ENCODE measurements around the gene CKAP2L. TPM values are rescaled to one million over a fixed set of nuclear protein-coding genes. Genes with fewer than 3 reads are reported as not detected.

Gene CKAP2L
- total and polyA plus RNA-seq, 4 donors, result 0.19 to 15.9 (median 0.91) TPM; not detected in 1

DNA sequence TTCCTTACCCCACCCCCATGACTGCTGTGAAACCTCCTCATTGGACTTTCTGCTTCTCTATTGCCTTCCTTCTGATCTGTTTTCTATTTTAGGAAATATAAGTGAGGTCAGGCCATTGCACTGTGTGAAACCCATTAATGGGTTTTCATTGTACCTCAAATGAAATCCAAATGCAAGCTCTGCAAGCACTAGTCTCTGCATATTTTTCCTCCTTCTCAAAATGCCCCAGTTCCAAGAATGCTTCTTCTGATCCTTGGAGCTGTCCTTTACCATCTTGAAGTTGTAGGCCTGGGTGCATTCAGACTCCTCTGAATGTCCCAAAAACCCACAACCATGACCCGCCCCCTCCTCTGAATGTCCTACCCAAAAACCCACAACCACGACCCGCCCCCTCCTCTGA is 11.7 kb upstream of the CKAP2L start:
- Histone ChIP-seq H3K4me3 (ENCODE audit: low read depth in 1 of 3, low read length in 3 of 3) (no peak overlapping the region), H3K4me1 (ENCODE audit: control insufficient read depth in 4 of 4, insufficient read depth in 4 of 4, low read length in 3 of 4) (no peaks in the 10 kb centered on the region), H3K27me3 (ENCODE audit: control insufficient read depth in 4 of 4, insufficient read depth in 4 of 4, low read length in 3 of 4) (no peaks in the 10 kb centered on the region), H3K9ac (ENCODE audit: low read depth in 1 of 2, low read length in 2 of 2) (no peak overlapping the region), H3K27ac (ENCODE audit: low read depth in 1 of 2, low read length in 2 of 2) (no peak overlapping the region), H3K9me3 (ENCODE audit: control insufficient read depth in 4 of 4, low read length in 3 of 4) (no peaks in the 10 kb centered on the region), H3K36me3 (ENCODE audit: control insufficient read depth in 4 of 4, insufficient read depth in 3 of 4, low read depth in 1 of 4, low read length in 3 of 4) (no peaks in the 10 kb centered on the region)
- DNase-seq (ENCODE audit: low spot score), result no peak
- no peak for TF ChIP-seq RAD21 (IDR thresholded peaks at IDR 0.05)
- TF ChIP-seq, protein P1, sequence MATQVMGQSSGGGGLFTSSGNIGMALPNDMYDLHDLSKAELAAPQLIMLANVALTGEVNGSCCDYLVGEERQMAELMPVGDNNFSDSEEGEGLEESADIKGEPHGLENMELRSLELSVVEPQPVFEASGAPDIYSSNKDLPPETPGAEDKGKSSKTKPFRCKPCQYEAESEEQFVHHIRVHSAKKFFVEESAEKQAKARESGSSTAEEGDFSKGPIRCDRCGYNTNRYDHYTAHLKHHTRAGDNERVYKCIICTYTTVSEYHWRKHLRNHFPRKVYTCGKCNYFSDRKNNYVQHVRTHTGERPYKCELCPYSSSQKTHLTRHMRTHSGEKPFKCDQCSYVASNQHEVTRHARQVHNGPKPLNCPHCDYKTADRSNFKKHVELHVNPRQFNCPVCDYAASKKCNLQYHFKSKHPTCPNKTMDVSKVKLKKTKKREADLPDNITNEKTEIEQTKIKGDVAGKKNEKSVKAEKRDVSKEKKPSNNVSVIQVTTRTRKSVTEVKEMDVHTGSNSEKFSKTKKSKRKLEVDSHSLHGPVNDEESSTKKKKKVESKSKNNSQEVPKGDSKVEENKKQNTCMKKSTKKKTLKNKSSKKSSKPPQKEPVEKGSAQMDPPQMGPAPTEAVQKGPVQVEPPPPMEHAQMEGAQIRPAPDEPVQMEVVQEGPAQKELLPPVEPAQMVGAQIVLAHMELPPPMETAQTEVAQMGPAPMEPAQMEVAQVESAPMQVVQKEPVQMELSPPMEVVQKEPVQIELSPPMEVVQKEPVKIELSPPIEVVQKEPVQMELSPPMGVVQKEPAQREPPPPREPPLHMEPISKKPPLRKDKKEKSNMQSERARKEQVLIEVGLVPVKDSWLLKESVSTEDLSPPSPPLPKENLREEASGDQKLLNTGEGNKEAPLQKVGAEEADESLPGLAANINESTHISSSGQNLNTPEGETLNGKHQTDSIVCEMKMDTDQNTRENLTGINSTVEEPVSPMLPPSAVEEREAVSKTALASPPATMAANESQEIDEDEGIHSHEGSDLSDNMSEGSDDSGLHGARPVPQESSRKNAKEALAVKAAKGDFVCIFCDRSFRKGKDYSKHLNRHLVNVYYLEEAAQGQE (IDR thresholded peaks at IDR 0.05), result no peak
- 79% methylated on average over 3 of the region's 3 CpGs for WGBS

DNA sequence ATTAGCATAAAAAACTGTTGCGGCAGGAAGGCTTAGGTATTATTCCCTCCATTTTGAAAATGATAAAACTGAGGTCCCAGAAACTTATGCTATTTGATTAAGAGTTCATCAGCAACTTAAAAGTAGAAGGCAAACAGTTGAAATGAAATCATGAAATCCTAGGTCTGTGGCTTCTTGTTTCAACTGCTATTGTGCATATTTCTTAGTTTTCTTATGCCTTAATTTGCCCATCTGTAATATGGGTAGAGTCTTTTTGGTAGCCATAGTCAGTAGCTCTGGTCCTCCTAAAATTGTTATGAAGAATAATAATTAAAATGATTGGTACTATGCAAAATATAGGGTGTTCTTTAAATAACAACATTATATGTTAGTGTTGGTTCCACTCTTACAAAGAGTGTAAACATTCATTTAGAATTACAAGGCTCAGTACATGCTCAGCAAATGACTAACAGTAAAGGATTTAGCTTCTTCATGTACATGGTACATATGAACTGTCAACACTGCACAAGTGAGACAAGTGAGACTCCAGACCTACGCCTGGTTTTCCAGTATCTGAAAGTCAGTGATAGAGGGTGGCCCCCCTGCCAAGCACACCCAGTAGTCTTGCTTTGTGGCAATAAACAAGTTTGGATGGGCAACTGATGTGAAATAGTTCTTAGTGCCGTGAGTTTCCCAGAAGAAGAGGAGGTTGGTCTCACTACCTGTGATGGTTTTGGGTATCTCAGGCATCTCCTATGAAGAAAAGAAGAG is 10.3 kb upstream of the CKAP2L start:
- 97% methylated on average over 3 of the region's 3 CpGs for WGBS
- H3K36me3 ChIP-seq (ENCODE audit: control insufficient read depth in 4 of 4, insufficient read depth in 3 of 4, low read depth in 1 of 4, low read length in 3 of 4), result no peaks in the 10 kb centered on the region
- no peak for DNase-seq (ENCODE audit: low spot score)
- H3K4me3 ChIP-seq (ENCODE audit: low read depth in 1 of 3, low read length in 3 of 3), result no peak overlapping the region
- no peak for TF ChIP-seq RAD21 (IDR thresholded peaks at IDR 0.05)
- H3K4me1 ChIP-seq (ENCODE audit: control insufficient read depth in 4 of 4, insufficient read depth in 4 of 4, low read length in 3 of 4), result no peaks in the 10 kb centered on the region
- H3K9me3 ChIP-seq (ENCODE audit: control insufficient read depth in 4 of 4, low read length in 3 of 4), result no peaks in the 10 kb centered on the region
- no peak overlapping the region for H3K27ac ChIP-seq (ENCODE audit: low read depth in 1 of 2, low read length in 2 of 2)
- no peaks in the 10 kb centered on the region for H3K27me3 ChIP-seq (ENCODE audit: control insufficient read depth in 4 of 4, insufficient read depth in 4 of 4, low read length in 3 of 4)
- H3K9ac ChIP-seq (ENCODE audit: low read depth in 1 of 2, low read length in 2 of 2), result no peak overlapping the region

DNA sequence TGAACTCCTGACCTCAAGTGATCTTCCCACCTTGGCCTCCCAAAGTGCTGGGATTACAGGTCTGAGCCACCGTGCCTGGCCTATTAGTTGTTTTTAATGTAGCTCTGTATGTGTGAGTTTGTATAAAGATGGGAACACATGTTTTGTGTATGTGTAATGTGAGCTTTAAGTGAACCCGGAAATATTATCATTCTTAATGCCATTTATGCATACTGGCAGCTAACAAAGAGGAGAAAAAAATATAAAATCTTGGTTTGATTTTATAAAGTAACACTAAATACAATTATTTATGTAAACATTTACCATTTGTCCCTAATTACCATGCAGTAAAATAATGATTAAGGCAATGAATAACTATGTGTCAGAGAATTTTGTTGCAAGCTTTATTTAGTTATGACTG is 9.1 kb upstream of the CKAP2L start:
- Histone ChIP-seq H3K4me1 (ENCODE audit: control insufficient read depth in 4 of 4, insufficient read depth in 4 of 4, low read length in 3 of 4) (no peaks in the 10 kb centered on the region), H3K9me3 (ENCODE audit: control insufficient read depth in 4 of 4, low read length in 3 of 4) (no peaks in the 10 kb centered on the region), H3K9ac (ENCODE audit: low read depth in 1 of 2, low read length in 2 of 2) (no peak overlapping the region), H3K27me3 (ENCODE audit: control insufficient read depth in 4 of 4, insufficient read depth in 4 of 4, low read length in 3 of 4) (no peaks in the 10 kb centered on the region), H3K4me3 (ENCODE audit: low read depth in 1 of 3, low read length in 3 of 3) (no peak overlapping the region), H3K27ac (ENCODE audit: low read depth in 1 of 2, low read length in 2 of 2) (no peak overlapping the region), H3K36me3 (ENCODE audit: control insufficient read depth in 4 of 4, insufficient read depth in 3 of 4, low read depth in 1 of 4, low read length in 3 of 4) (no peaks in the 10 kb centered on the region)
- DNase-seq (ENCODE audit: low spot score), result no peak
- WGBS, result 92% methylated on average over 2 of the region's 2 CpGs
- TF ChIP-seq RAD21 (IDR thresholded peaks at IDR 0.05) (no peak), RXRA (IDR thresholded peaks at IDR 0.05) (no peak), GABPA (IDR thresholded peaks at IDR 0.05 in 1 of 2, conservative IDR thresholded peaks at IDR 0.05 in 1 of 2) (no peak), HNF4A (conservative IDR thresholded peaks at IDR 0.05) (no peak), NR2F2 (IDR thresholded peaks at IDR 0.05) (no peak), FOXA1 (IDR thresholded peaks at IDR 0.05) (no peak), HNF4G (IDR thresholded peaks at IDR 0.05) (no peak), YY1 (IDR thresholded peaks at IDR 0.05) (no peak), SP1 (IDR thresholded peaks at IDR 0.05) (no peak), JUND (IDR thresholded peaks at IDR 0.05) (no peak), FOXA2 (IDR thresholded peaks at IDR 0.05) (no peak), EGR1 (IDR thresholded peaks at IDR 0.05; ENCODE audit: low read depth in 2 of 2) (no peak)
- TF ChIP-seq, protein P2, sequence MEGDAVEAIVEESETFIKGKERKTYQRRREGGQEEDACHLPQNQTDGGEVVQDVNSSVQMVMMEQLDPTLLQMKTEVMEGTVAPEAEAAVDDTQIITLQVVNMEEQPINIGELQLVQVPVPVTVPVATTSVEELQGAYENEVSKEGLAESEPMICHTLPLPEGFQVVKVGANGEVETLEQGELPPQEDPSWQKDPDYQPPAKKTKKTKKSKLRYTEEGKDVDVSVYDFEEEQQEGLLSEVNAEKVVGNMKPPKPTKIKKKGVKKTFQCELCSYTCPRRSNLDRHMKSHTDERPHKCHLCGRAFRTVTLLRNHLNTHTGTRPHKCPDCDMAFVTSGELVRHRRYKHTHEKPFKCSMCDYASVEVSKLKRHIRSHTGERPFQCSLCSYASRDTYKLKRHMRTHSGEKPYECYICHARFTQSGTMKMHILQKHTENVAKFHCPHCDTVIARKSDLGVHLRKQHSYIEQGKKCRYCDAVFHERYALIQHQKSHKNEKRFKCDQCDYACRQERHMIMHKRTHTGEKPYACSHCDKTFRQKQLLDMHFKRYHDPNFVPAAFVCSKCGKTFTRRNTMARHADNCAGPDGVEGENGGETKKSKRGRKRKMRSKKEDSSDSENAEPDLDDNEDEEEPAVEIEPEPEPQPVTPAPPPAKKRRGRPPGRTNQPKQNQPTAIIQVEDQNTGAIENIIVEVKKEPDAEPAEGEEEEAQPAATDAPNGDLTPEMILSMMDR (IDR thresholded peaks at IDR 0.05; ENCODE audit: low read depth, low read length, missing input control), result no peak
- TF ChIP-seq, protein P3, sequence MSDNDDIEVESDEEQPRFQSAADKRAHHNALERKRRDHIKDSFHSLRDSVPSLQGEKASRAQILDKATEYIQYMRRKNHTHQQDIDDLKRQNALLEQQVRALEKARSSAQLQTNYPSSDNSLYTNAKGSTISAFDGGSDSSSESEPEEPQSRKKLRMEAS (IDR thresholded peaks at IDR 0.05), result no peak
- TF ChIP-seq, protein P1 (IDR thresholded peaks at IDR 0.05), result no peak
- TF ChIP-seq, protein P4, sequence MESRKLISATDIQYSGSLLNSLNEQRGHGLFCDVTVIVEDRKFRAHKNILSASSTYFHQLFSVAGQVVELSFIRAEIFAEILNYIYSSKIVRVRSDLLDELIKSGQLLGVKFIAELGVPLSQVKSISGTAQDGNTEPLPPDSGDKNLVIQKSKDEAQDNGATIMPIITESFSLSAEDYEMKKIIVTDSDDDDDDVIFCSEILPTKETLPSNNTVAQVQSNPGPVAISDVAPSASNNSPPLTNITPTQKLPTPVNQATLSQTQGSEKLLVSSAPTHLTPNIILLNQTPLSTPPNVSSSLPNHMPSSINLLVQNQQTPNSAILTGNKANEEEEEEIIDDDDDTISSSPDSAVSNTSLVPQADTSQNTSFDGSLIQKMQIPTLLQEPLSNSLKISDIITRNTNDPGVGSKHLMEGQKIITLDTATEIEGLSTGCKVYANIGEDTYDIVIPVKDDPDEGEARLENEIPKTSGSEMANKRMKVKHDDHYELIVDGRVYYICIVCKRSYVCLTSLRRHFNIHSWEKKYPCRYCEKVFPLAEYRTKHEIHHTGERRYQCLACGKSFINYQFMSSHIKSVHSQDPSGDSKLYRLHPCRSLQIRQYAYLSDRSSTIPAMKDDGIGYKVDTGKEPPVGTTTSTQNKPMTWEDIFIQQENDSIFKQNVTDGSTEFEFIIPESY (IDR thresholded peaks at IDR 0.05), result no peak

Measured in liver (tissue), 9 donors.